Measurements from ENCODE around the gene LARP4B.

DNA sequence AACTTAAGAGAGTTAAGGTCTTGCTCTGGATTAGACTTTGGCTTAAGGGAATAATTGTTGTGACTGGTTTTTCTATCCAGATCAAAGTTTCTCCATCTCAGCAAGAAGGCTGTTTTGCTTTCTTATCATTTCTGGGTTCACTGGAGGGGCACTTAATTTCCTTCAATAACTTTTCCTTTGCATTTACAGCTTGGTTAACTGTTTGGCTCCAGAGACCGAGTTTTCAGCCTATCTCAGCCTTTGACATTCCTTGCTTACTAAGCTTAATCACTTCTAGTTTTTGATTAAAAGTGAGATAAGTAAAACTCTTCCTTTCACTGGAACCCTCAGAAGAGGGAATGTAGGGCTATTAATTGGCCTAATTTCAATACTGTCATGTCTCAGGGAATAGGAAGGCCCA is 76.4 kb downstream of the LARP4B start:
- TF ChIP-seq, protein P1, sequence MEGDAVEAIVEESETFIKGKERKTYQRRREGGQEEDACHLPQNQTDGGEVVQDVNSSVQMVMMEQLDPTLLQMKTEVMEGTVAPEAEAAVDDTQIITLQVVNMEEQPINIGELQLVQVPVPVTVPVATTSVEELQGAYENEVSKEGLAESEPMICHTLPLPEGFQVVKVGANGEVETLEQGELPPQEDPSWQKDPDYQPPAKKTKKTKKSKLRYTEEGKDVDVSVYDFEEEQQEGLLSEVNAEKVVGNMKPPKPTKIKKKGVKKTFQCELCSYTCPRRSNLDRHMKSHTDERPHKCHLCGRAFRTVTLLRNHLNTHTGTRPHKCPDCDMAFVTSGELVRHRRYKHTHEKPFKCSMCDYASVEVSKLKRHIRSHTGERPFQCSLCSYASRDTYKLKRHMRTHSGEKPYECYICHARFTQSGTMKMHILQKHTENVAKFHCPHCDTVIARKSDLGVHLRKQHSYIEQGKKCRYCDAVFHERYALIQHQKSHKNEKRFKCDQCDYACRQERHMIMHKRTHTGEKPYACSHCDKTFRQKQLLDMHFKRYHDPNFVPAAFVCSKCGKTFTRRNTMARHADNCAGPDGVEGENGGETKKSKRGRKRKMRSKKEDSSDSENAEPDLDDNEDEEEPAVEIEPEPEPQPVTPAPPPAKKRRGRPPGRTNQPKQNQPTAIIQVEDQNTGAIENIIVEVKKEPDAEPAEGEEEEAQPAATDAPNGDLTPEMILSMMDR (conservative IDR thresholded peaks at IDR 0.05 in 1 of 2, IDR thresholded peaks at IDR 0.05 in 1 of 2; ENCODE audit: extremely low read depth in 1 of 2, insufficient read depth in 1 of 2, low read depth in 1 of 2, low read length in 2 of 2): no peak
- no peak for TF ChIP-seq EZH2 (IDR thresholded peaks at IDR 0.05; ENCODE audit: borderline replicate concordance, low read length)
